HepG2 (cell line): ENCODE data around the gene ZNF792. TPM values are rescaled to one million over a fixed set of nuclear protein-coding genes. Genes with fewer than 3 reads are reported as not detected.

Experiments used
- JARID2 ChIP-seq: sonication (generic); formaldehyde crosslinking; IDR thresholded peaks from 2 replicates; pipeline ENCODE4 v1.8.1; 2023; ENCODE audit warnings: missing genetic modification reagents, inconsistent platforms; ENCODE audit not compliant: insufficient replicate concordance
- JDP2 ChIP-seq: sonication (generic); formaldehyde crosslinking; IDR thresholded peaks from 2 replicates; pipeline ENCODE4 v1.8.1; 2022; ENCODE audit warnings: missing genetic modification reagents, borderline replicate concordance
- KDM1A ChIP-seq: IDR thresholded peaks from 2 replicates; pipeline ENCODE4 v1.6.1; 2016; ENCODE audit warnings: missing compliant biosample characterization
- NKX3-1 ChIP-seq: sonication (generic); formaldehyde crosslinking; IDR thresholded peaks from 2 replicates; pipeline ENCODE4 v1.5.0; 2020; ENCODE audit warnings: missing genetic modification reagents
- NR2C2 ChIP-seq: sonication (generic); formaldehyde crosslinking; IDR thresholded peaks from 2 replicates; pipeline ENCODE4 v1.4.0; 2020; ENCODE audit warnings: missing genetic modification reagents, mild to moderate bottlenecking, moderate library complexity, borderline replicate concordance
- PRDM15 ChIP-seq: sonication (generic); formaldehyde crosslinking; IDR thresholded peaks from 2 replicates; pipeline ENCODE4 v1.4.0; 2020; ENCODE audit warnings: missing genetic modification reagents
- SOX6 ChIP-seq, 2 experiments: fragments of 450-650 bp in 1 of 2; sonication (generic) in 1 of 2; formaldehyde crosslinking in 1 of 2; IDR thresholded peaks; 2 replicates each; pipeline versions ENCODE4 v1.4.0 to v1.6.1; 2017 to 2020; ENCODE audit warnings: antibody characterized with exemption in 1 of 2, mild to moderate bottlenecking in 1 of 2, missing genetic modification reagents in 1 of 2
- TBL1XR1 ChIP-seq: fragments of 150-350 bp; IDR thresholded peaks from 2 replicates; pipeline ENCODE4 v1.6.1; 2014; ENCODE audit warnings: borderline replicate concordance, low read length; ENCODE audit not compliant: partially characterized antibody
- ZBTB20 ChIP-seq: sonication (generic); formaldehyde crosslinking; IDR thresholded peaks from 2 replicates; pipeline ENCODE4 v1.8.1; 2023; ENCODE audit warnings: missing genetic modification reagents, low read depth, mild to moderate bottlenecking, borderline replicate concordance
- ZMAT3 ChIP-seq: sonication (generic); formaldehyde crosslinking; conservative IDR thresholded peaks from 2 replicates; pipeline ENCODE4 v1.7.0; 2021; ENCODE audit warnings: missing genetic modification reagents
- ZMYM2 ChIP-seq: sonication (generic); formaldehyde crosslinking; IDR thresholded peaks from 2 replicates; pipeline ENCODE4 v1.8.0; 2022; ENCODE audit warnings: mild to moderate bottlenecking, missing genetic modification reagents
- ZNF232 ChIP-seq: sonication (generic); formaldehyde crosslinking; IDR thresholded peaks from 2 replicates; pipeline ENCODE4 v1.4.0; 2020; ENCODE audit warnings: missing genetic modification reagents, borderline replicate concordance
- ZNF281 ChIP-seq: sonication (generic); formaldehyde crosslinking; IDR thresholded peaks from 2 replicates; pipeline ENCODE4 v1.4.0; 2020; ENCODE audit warnings: missing genetic modification reagents, borderline replicate concordance
- ZNF577 ChIP-seq: sonication (generic); formaldehyde crosslinking; IDR thresholded peaks from 2 replicates; pipeline ENCODE4 v1.4.0; 2020; ENCODE audit warnings: mild to moderate bottlenecking, low read depth, missing genetic modification reagents, borderline replicate concordance
- ZNF639 ChIP-seq: conservative IDR thresholded peaks from 2 replicates; pipeline ENCODE4 v1.6.1; 2018; ENCODE audit warnings: missing genetic modification reagents
- ZNF674 ChIP-seq: sonication (generic); formaldehyde crosslinking; IDR thresholded peaks from 2 replicates; pipeline ENCODE4 v1.5.0; 2020; ENCODE audit warnings: low read depth, mild to moderate bottlenecking, missing genetic modification reagents
- ZSCAN21 ChIP-seq: sonication (generic); formaldehyde crosslinking; IDR thresholded peaks from 2 replicates; pipeline ENCODE4 v1.8.0; 2022; ENCODE audit warnings: mild to moderate bottlenecking, missing genetic modification reagents, moderate library complexity, borderline replicate concordance
- polyA plus RNA-seq, 8 experiments: library from polyadenylated mRNA; depleted of rRNA in 3 of 8; stranded (reverse) in 7 of 8; unstranded in 1 of 8; fragments of >200 nt; fragmentation: Illumina TruSeq in 4 of 8; extraction: Trizol in 4 of 8; gene quantifications; 2 replicates each; pipeline versions ENCODE4 v1.2.1 to v1.2.3, GENCODE V29; 2011 to 2016; ENCODE audit warnings: low read depth in 4 of 8, missing spikeins in 1 of 8, mixed read lengths in 1 of 8; ENCODE audit not compliant: insufficient read depth in 1 of 8
- total RNA-seq, 5 experiments: library from RNA; depleted of rRNA; stranded (reverse); fragments of >200 nt; fragmentation: Illumina TruSeq; extraction: Trizol; gene quantifications; 2 replicates each; pipeline ENCODE4 v1.2.3, GENCODE V29; 2016; ENCODE audit warnings: low read depth in 1 of 5

The ZNF792 gene
- total and polyA plus RNA-seq, 2 of the 13 experiments (the other 11 are each of a cell fraction or from before 2014, with no cell fraction given) = 5.5 to 11.5 TPM

GRCh38 chr19:34999498-35000337, 35.7 kb upstream of the ZNF792 start, which contains the start of gene GRAMD1A (continued):
- TF ChIP-seq TBL1XR1 (no peak), ZNF577 (CRISPR knock-in tag) (no peak), ZNF674 (CRISPR knock-in tag) (no peak), ZMAT3 (CRISPR knock-in tag) (peak; percentile 15; the same call in 1 of the 2 replicates), NR2C2 (no peak), ZNF281 (CRISPR knock-in tag) (peak; percentile 26; the same call in 1 of the 2 replicates), KDM1A (CRISPR knock-in tag) (no peak), JDP2 (CRISPR knock-in tag) (no peak), PRDM15 (CRISPR knock-in tag) (no peak), JARID2 (CRISPR knock-in tag) (no peak), ZBTB20 (no peak), ZNF232 (peak; percentile 21; the same call in 1 of the 2 replicates), ZSCAN21 (CRISPR knock-in tag) (no peak), ZNF639 (CRISPR knock-in tag) (0 out of 2 replicates have a peak, but pooled peaks have one; percentile 20), ZMYM2 (CRISPR knock-in tag) (no peak), SOX6 (IDR thresholded peaks at IDR 0.05) (no peak), SOX6 (CRISPR knock-in tag; IDR thresholded peaks at IDR 0.05) (peak; percentile 12), NKX3-1 (CRISPR knock-in tag) (peak; percentile 41; the same call in 1 of the 2 replicates)
